DND-41 (cell line): ENCODE data around the gene DENND2D.
A peak's percentile ranks its signal among the peaks of the same experiment; 100 is the strongest.

Experiments used
- ATAC-seq: fragments of 200-7000 bp; cut with Tn5 transposase; 3 replicates; pipeline ENCODE4 v1.9.1; 2021; ENCODE audit warnings: low read depth; ENCODE audit not compliant: insufficient read depth
- DNase-seq: peaks from one replicate; pipeline ENCODE4 v3.0.0-alpha.2; 2020
- H2AFZ ChIP-seq: 2 replicates; pipeline ENCODE4 v1.6.0; 2012; ENCODE audit warnings: low read depth, low read length
- H3K27ac ChIP-seq: 2 replicates; pipeline ENCODE4 v1.5.1; 2012; ENCODE audit warnings: low read length, inconsistent platforms
- H3K27me3 ChIP-seq: fragments of 200-600 bp; sonication (generic); 2 replicates; pipeline ENCODE4 v1.6.0; 2012; ENCODE audit warnings: low read length, mild to moderate bottlenecking, inconsistent platforms; ENCODE audit not compliant: insufficient read depth, poor library complexity
- H3K36me3 ChIP-seq: 2 replicates; pipeline ENCODE4 v1.5.1; 2012; ENCODE audit warnings: low read length, inconsistent platforms; ENCODE audit not compliant: insufficient read depth
- H3K4me1 ChIP-seq: 2 replicates; pipeline ENCODE4 v1.5.1; 2012; ENCODE audit warnings: mild to moderate bottlenecking, low read length; ENCODE audit not compliant: insufficient read depth
- H3K4me2 ChIP-seq: 2 replicates; pipeline ENCODE4 v1.6.0; 2012; ENCODE audit warnings: mild to moderate bottlenecking, moderate library complexity, low read length, inconsistent platforms; ENCODE audit not compliant: insufficient read depth
- H3K4me3 ChIP-seq, 2 experiments: fragments of 200-600 bp in 1 of 2; shearing (Covaris generic) in 1 of 2; 2 replicates each; pipeline ENCODE4 v1.5.1; 2012 to 2016; ENCODE audit warnings: inconsistent platforms in 2 of 2, low read length in 2 of 2, mild to moderate bottlenecking in 2 of 2, low read depth in 1 of 2, moderate library complexity in 1 of 2
- H3K79me2 ChIP-seq: 2 replicates; pipeline ENCODE4 v1.6.0; 2012; ENCODE audit warnings: low read length, inconsistent platforms; ENCODE audit not compliant: insufficient read depth
- H3K9ac ChIP-seq: 2 replicates; pipeline ENCODE4 v1.6.0; 2012; ENCODE audit warnings: low read depth, mild to moderate bottlenecking, inconsistent platforms, low read length, moderate library complexity
- H3K9me3 ChIP-seq: 2 replicates; pipeline ENCODE4 v1.5.1; 2012; ENCODE audit warnings: low read length, moderate library complexity, mild to moderate bottlenecking, inconsistent platforms; ENCODE audit not compliant: insufficient read depth, severe bottlenecking
- H4K20me1 ChIP-seq: 2 replicates; pipeline ENCODE4 v1.6.0; 2012; ENCODE audit warnings: low read length; ENCODE audit not compliant: insufficient read depth
- EZH2 ChIP-seq: IDR thresholded peaks from 3 replicates; pipeline ENCODE4 v1.6.1; 2012; ENCODE audit warnings: borderline replicate concordance, low read depth, mild to moderate bottlenecking, moderate library complexity, low read length, inconsistent platforms; ENCODE audit not compliant: severe bottlenecking
- TF ChIP-seq, protein P1 (sequence below): IDR thresholded peaks from 2 replicates; pipeline ENCODE4 v1.5.1; 2012; ENCODE audit warnings: borderline replicate concordance, low read length, moderate library complexity, mild to moderate bottlenecking; ENCODE audit not compliant: poor library complexity, severe bottlenecking; ENCODE audit errors: extremely low read depth

Gene DENND2D

DNA sequence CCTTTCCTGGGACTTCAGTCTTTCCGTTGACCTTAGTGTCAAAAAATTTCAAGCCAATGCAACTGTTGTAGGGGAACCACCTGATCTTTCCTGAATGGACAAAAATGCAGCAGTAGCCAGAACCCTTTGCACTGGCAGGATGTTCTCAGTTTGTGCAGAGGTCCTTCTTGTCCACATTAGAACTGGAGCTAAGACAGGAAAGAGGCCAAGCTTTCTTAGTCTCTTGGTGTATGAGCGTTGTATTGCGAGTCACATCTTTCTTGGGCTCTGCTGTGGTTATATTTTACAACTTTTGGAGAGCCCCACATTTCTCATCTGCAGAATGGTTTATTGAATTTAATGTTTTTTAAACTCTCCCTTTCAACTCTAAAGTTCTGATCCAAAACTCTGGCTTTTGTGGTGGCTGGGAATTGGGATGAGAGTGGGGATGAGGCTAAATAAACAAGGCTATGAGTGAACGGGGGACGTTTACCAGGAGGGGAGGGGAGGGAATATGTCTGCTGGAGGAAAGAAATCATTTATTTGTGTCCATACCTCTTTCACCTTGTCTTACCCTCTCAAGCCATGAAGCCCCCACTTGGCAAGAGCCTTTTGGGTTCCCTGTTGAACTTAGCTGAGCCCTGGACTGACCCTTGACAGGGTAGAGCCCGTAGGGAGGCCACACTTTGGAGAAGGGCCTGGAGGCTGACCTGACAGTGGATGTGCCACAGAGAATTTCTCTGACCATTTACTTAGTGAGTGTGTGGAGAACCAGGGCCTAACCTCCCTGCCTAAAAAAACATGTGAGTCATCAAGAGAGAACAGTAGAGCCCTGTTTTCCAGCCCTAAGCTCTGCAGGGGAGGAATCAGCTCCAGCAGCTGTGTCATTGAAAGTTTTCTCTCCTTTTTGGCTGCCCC is 27.7 kb upstream of the DENND2D start:
- Histone ChIP-seq H3K79me2 (peaks cover 61% of the 10 kb centered on the region), H3K4me2 (0 out of 2 replicates have a peak overlapping the region, but pooled peaks have one; percentile 61), H3K36me3 (peaks cover 24% of the 10 kb centered on the region), H3K27me3 (no peaks in the 10 kb centered on the region), H3K27ac (peak overlapping the region; percentile 99), H4K20me1 (no peaks in the 10 kb centered on the region), H3K9ac (peak overlapping the region; percentile 66), H2AFZ (no peak overlapping the region), H3K4me3 (no peak overlapping the region), H3K9me3 (no peaks in the 10 kb centered on the region), H3K4me1 (peaks cover 98% of the 10 kb centered on the region)
- ATAC-seq (no peak), DNase-seq (no peak)
- TF ChIP-seq EZH2, result no peak
- TF ChIP-seq, protein P1, sequence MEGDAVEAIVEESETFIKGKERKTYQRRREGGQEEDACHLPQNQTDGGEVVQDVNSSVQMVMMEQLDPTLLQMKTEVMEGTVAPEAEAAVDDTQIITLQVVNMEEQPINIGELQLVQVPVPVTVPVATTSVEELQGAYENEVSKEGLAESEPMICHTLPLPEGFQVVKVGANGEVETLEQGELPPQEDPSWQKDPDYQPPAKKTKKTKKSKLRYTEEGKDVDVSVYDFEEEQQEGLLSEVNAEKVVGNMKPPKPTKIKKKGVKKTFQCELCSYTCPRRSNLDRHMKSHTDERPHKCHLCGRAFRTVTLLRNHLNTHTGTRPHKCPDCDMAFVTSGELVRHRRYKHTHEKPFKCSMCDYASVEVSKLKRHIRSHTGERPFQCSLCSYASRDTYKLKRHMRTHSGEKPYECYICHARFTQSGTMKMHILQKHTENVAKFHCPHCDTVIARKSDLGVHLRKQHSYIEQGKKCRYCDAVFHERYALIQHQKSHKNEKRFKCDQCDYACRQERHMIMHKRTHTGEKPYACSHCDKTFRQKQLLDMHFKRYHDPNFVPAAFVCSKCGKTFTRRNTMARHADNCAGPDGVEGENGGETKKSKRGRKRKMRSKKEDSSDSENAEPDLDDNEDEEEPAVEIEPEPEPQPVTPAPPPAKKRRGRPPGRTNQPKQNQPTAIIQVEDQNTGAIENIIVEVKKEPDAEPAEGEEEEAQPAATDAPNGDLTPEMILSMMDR, result no peak

DNA sequence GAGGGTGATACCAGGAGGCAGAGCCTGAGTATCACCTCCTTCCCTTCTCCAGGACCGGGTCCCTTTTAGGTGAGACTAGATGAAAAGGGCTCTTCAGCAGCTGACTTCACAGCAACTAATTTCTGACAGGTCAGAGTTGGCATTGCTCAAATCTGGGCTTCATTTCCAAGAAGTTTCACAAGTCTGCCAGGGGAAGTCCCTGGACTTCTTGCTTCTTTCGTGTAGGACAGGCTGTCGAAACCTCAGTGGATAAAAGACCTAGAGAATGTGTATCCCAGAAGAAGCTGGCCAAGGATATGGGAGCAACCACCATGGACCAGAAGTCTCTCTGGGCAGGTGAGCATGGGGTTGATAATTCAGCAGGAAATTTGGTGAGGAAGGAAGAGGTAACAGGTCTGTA is 27.0 kb upstream of the DENND2D start, which contains the start of gene CHI3L2:
Gene CHI3L2 (plus strand): TSS at position 280 of the 400 bp plus-strand sequence. CDS start 17 bp downstream, at position 297.
- Histone ChIP-seq H3K9ac (peak within 1 kb of the TSS; percentile 66), H3K4me2 (peak within 1 kb of the TSS; percentile 61), H3K4me3 (peak within 1 kb of the TSS in 1 of 2 experiments; percentile 26; a peak in 1 of 4 replicates), H4K20me1 (no peaks in the 10 kb centered on the region), H3K27ac (peak within 1 kb of the TSS; percentile 99), H3K79me2 (peaks cover 61% of the 10 kb centered on the region), H3K36me3 (peaks cover 17% of the 10 kb centered on the region), H3K27me3 (no peaks in the 10 kb centered on the region), H3K9me3 (no peaks in the 10 kb centered on the region), H2AFZ (0 out of 2 replicates have a peak within 1 kb of the TSS, but pooled peaks have one; percentile 9), H3K4me1 (peaks cover 98% of the 10 kb centered on the region)
- no peak for TF ChIP-seq EZH2
- TF ChIP-seq, protein P1, result no peak
- DNase-seq (no peak), ATAC-seq (no peak)

DNA sequence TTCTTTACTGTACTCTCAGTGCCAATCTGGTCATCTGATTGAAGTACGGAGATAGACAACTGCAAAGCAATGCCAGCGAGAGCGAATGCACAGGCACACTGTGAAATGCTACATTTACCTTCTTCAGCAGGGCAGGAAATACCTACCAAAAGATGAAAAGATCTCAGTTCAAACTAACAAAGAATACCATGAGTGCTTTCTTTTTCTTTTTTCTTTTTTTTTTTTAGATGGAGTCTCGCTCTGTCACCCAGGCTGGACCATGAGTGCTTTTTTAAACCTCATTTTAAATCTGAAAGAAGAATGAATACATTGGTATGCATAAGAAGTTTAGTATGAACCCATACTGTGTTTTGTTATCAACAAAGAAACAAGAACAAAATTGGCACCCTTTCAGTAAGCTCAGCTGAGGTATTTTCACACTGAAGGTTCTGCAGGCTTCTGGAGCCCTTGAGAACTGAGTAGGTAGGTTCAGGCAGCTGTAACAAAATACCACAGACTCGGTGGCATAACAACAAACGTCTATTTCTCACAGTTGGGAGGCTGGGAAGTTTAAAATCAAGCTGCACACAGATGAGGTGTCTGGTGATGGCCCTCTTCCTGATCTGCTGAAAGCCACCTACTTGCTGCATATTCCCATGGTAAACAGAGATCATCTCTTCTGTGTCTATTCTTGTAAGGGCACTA is 25.4 kb upstream of the DENND2D start:
- Histone ChIP-seq H2AFZ (peak overlapping the region; percentile 48; the same call in 1 of the 2 replicates), H3K79me2 (peaks cover 55% of the 10 kb centered on the region), H4K20me1 (no peaks in the 10 kb centered on the region), H3K9ac (peak overlapping the region; percentile 66), H3K4me2 (peak overlapping the region; percentile 61), H3K27ac (peak overlapping the region; percentile 99), H3K4me3 (peak overlapping the region in 1 of 2 experiments; percentile 38; a peak in 2 of 4 replicates), H3K9me3 (no peaks in the 10 kb centered on the region), H3K4me1 (peaks cover 98% of the 10 kb centered on the region), H3K36me3 (peaks cover 3% of the 10 kb centered on the region; the same call in 1 of the 2 replicates), H3K27me3 (no peaks in the 10 kb centered on the region)
- peak; percentile 80 for DNase-seq
- no peak for TF ChIP-seq EZH2
- TF ChIP-seq, protein P1, result no peak
- ATAC-seq, result peak; percentile 65
